GM12892 (cell line): Measurements from ENCODE around the gene NEK10.

Experiments used
- DNase-seq: peaks from one replicate; pipeline ENCODE4 v3.0.0; 2011; ENCODE audit not compliant: insufficient read length
- FAIRE-seq: peaks from 2 replicates; lab custom pipeline; 2011; peaks lifted over from hg19 to GRCh38; lab: Jason Lieb, UNC
- POLR2A ChIP-seq: IDR thresholded peaks from 2 replicates; pipeline ENCODE4 v1.6.1; 2011; ENCODE audit warnings: low read depth, low read length, control low read depth
- POLR2AphosphoS5 ChIP-seq: IDR thresholded peaks from 2 replicates; pipeline ENCODE4 v1.6.1; 2011; ENCODE audit warnings: low read depth, low read length, control low read depth
- TAF1 ChIP-seq: IDR thresholded peaks from 2 replicates; pipeline ENCODE4 v1.6.1; 2011; ENCODE audit warnings: low read depth, mild to moderate bottlenecking, control low read depth, low read length, borderline replicate concordance

NEK10 gene

GRCh38 chr3:27080258-27080525 is 289.0 kb downstream of the NEK10 start:
- DNase-seq (no peak), FAIRE-seq (no peak)
- no peak for TF ChIP-seq POLR2A
- TF ChIP-seq TAF1 = no peak
- TF ChIP-seq POLR2AphosphoS5 = no peak

GRCh38 chr3:27079427-27080257 is 289.5 kb downstream of the NEK10 start:
- TF ChIP-seq POLR2A = no peak
- no peak for TF ChIP-seq POLR2AphosphoS5
- no peak for TF ChIP-seq TAF1
- no peak for DNase-seq

DNA sequence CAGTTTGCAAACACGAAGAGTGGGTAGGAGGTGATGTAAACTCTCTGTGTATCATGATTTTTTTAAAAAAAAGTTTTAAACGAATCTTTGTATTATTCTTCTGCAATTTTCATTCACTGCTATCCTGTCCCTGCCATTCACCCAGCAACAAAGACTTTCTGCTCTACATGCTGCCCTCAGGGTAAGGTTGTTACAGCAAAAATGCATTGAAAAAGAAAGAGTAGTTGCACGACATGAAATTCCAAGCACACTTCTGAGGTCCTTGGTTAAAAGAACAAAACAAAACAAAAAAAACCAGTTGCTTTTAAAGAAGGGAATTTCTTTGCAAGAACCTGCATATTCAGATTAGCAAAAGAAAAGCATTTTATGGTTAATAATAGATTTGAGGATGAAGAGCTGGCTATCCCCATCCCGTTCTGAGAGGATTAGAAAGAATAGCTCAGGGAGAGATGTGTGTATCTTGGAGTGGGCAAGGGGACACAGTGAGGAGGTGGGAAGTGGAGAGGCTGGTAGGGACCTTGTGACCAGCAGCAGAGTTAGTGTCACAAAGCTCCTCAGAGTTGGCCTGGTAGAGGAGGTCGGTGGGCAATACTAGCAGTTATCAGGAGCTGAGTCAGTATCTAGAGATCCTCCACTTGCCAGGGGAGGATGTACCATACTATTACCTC is 290.8 kb downstream of the NEK10 start:
- FAIRE-seq (no peak), DNase-seq (no peak)
- no peak for TF ChIP-seq POLR2A
- no peak for TF ChIP-seq TAF1
- no peak for TF ChIP-seq POLR2AphosphoS5

More at GRCh38 chr3:27079427-27080257, 289.5 kb downstream of the NEK10 start:
- FAIRE-seq = no peak

- DNase-seq (no peak), FAIRE-seq (no peak)
- TF ChIP-seq POLR2A (no peak), TAF1 (no peak), POLR2AphosphoS5 (no peak)
Observed at GRCh38 chr3:27076815-27077630, 292.2 kb downstream of the NEK10 start.

GRCh38 chr3:27074914-27075313 is 294.3 kb downstream of the NEK10 start:
- no peak for TF ChIP-seq TAF1
- no peak for TF ChIP-seq POLR2A
- TF ChIP-seq POLR2AphosphoS5 = no peak

GRCh38 chr3:27073912-27074311 is 295.3 kb downstream of the NEK10 start:
- DNase-seq (no peak), FAIRE-seq (no peak)
- TF ChIP-seq POLR2A (no peak), POLR2AphosphoS5 (no peak), TAF1 (no peak)

More at GRCh38 chr3:27074914-27075313, 294.3 kb downstream of the NEK10 start:
- DNase-seq (no peak), FAIRE-seq (no peak)

DNA sequence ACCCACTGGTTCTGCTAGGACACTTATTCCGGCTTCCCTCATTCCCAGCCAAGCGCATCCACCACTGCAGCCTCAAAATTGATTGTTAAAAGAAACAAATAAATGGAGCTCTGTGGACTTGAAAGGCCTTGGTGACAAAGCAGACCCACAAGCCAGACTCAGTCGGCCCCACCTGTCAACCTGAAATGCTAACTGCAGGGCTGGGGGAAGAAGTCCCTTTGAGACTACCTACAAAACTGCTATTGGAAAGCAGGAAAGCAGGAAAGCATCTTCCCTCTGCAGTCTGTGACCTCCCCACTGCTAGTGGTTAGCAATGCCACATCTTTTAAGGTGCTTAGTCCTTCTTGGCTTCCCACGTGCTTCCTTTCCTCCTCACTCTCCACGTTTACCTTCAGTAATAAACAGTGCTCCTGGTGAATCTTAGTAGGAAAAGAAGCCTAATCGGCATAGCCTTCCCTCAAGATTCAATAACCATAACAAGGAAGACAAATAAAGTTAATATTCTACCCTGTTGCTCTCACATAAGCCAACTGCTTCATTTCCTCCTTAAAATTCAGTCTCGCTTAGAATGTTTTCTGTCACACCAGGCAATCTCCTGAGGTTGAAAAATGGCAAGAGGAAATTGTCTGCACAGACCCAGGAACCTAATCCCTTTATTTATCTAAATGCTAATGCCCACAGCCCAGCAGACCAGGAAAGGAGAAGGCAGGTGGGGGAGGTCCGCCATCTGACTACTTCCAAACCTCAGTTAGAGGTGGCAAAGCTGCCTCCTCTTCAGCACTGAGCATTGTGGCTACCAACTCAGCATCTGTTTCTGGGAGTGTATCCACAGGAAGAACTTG is 296.2 kb downstream of the NEK10 start:
- FAIRE-seq (no peak), DNase-seq (no peak)
- TF ChIP-seq POLR2A (no peak), POLR2AphosphoS5 (no peak), TAF1 (no peak)

DNA sequence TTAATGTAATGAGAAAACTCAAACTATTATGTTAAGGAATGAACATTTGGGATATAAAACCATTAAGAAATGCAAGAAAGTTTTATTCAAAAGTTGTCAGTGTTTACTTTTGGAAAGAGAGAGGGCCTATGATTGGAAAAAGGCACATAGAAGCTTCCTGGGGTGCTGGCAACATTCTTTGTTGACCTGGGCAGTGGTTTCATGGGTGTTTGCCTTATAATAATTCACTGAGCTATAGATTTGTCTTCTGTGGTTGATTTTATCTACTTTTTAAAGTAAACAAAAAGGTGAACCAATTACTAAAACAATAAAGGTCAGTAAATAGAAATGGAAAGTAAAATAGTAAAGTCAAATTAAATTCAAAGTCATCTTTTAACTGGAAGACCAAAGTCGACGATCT is 308.8 kb downstream of the NEK10 start:
- no peak for FAIRE-seq
- no peak for DNase-seq
- TF ChIP-seq POLR2A (no peak), POLR2AphosphoS5 (no peak), TAF1 (no peak)
